Stimulated activated CD8-positive, alpha-beta memory T cell treated with anti-CD3 and anti-CD28 coated beads, Interleukin-7, amount 100 ng/mL, for 4 hours (primary cell): Measurements from ENCODE around the gene CUBN.

Experiments
- DNase-seq, 2 donors: peaks; one replicate each; pipeline ENCODE4 v3.0.0-alpha.2; 2020; ENCODE audit warnings: low read depth in 2 of 2

The CUBN gene

GRCh38 chr10:16919121-16919982 is 210.3 kb downstream of the CUBN start:
- DNase-seq = no peak

- no peak for DNase-seq
Observed at GRCh38 chr10:16916496-16916895, 213.1 kb downstream of the CUBN start.

GRCh38 chr10:16915300-16915699 is 214.3 kb downstream of the CUBN start:
- no peak for DNase-seq

GRCh38 chr10:16913266-16913665 is 216.3 kb downstream of the CUBN start:
- no peak for DNase-seq

GRCh38 chr10:16910793-16911164 is 218.8 kb downstream of the CUBN start:
- DNase-seq = no peak

GRCh38 chr10:16909961-16910792 is 219.4 kb downstream of the CUBN start:
- DNase-seq = no peak

- no peak for DNase-seq
Observed at GRCh38 chr10:16909271-16909767, 220.3 kb downstream of the CUBN start.

- no peak for DNase-seq
Observed at GRCh38 chr10:16907687-16908086, 221.9 kb downstream of the CUBN start.

GRCh38 chr10:16905320-16905719 is 224.3 kb downstream of the CUBN start:
- DNase-seq = no peak

- no peak for DNase-seq
Observed at GRCh38 chr10:16904639-16905061, 225.0 kb downstream of the CUBN start.

- no peak for DNase-seq
Observed at GRCh38 chr10:16904049-16904448, 225.6 kb downstream of the CUBN start.

- DNase-seq = no peak
Observed at GRCh38 chr10:16902606-16903005, 227.0 kb downstream of the CUBN start.

GRCh38 chr10:16901106-16901505 is 228.5 kb downstream of the CUBN start:
- DNase-seq = no peak

- DNase-seq = no peak
Observed at GRCh38 chr10:16896993-16897392, 232.6 kb downstream of the CUBN start.

GRCh38 chr10:16894821-16895220 is 234.8 kb downstream of the CUBN start:
- no peak for DNase-seq

- DNase-seq = no peak
Observed at GRCh38 chr10:16893664-16894063, 235.9 kb downstream of the CUBN start.

- DNase-seq = peak; percentile 39 to 46
Observed at GRCh38 chr10:16891375-16892313, 238.0 kb downstream of the CUBN start.

- DNase-seq = no peak
Observed at GRCh38 chr10:16890691-16891090, 238.9 kb downstream of the CUBN start.

- DNase-seq = no peak
Observed at GRCh38 chr10:16887565-16887964, 242.0 kb downstream of the CUBN start.

GRCh38 chr10:16886031-16886430 is 243.6 kb downstream of the CUBN start:
- no peak for DNase-seq

- DNase-seq = no peak
Observed at GRCh38 chr10:16884497-16884896, 245.1 kb downstream of the CUBN start.

GRCh38 chr10:16883084-16883483 is 246.5 kb downstream of the CUBN start:
- DNase-seq = no peak
